D341Med (cell line): ENCODE measurements around the gene SLC25A48.
"Not testable (repeated sequence)": the region's sequence is repeated elsewhere in the genome, so short reads cannot be mapped to it uniquely, and the experiment has no call there.

Source experiments
- DNase-seq: peaks from one replicate; pipeline ENCODE4 v3.0.0; 2012; ENCODE audit warnings: low spot score

SLC25A48 gene

DNA sequence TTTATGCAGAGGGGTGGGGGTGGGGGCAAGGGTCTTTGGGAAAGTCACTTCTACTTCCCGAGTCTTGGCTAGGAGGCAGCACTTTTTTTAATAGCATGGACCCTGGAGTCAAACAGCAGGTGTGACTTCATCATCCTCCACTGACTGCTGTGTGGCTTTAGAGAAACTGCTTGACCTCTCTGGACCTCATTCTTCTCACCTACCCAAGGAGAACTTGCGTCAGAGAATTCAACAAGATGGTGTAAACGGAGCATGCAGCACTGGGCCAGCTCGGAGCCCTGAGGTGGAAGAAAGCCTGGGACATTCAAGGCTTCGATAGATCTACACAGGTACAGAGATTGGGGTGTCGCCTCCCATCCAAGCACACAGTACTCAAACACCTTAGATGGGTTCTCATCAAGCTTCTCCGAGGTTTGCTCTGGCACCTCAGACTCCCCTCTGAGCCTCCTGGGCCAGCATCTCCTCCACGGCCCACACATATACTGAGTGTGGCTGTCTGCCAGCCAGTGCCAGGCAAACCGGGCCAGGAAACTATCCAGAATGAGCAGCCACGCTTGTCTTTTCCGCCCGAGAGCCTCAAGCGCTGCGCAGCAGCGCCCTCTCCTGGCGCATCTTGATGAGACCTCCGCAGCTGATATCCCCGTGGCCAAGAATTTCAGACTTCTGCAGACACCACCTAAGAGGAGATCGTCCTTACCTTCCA lies 4.6 kb upstream of the SLC25A48 start:
- DNase-seq: peak; percentile 85

- no peak for DNase-seq
Observed at GRCh38 chr5:135830384-135830700, 4.1 kb upstream of the SLC25A48 start.

- peak; percentile 15 for DNase-seq
Observed at GRCh38 chr5:135830876-135831275, 3.6 kb upstream of the SLC25A48 start.

DNA sequence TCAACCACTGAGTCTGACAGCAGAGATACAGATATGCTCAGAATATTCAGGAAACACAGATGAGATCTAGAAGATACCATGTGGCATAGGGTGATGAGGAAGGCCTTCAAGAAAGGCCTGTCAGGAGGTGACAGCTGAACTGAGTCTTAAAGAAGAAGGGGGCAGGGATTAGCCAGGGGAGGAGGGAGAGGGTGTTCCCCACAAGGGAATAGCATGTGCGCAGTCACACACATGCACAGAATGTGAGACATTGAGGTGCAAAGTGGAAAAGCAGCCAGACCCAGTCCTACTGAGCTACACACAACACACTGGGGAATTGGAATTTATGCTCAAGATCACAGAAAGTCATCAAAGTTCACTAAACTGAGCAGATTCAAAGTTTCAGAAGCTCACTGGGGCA lies 3.0 kb upstream of the SLC25A48 start:
- DNase-seq: no peak

DNA sequence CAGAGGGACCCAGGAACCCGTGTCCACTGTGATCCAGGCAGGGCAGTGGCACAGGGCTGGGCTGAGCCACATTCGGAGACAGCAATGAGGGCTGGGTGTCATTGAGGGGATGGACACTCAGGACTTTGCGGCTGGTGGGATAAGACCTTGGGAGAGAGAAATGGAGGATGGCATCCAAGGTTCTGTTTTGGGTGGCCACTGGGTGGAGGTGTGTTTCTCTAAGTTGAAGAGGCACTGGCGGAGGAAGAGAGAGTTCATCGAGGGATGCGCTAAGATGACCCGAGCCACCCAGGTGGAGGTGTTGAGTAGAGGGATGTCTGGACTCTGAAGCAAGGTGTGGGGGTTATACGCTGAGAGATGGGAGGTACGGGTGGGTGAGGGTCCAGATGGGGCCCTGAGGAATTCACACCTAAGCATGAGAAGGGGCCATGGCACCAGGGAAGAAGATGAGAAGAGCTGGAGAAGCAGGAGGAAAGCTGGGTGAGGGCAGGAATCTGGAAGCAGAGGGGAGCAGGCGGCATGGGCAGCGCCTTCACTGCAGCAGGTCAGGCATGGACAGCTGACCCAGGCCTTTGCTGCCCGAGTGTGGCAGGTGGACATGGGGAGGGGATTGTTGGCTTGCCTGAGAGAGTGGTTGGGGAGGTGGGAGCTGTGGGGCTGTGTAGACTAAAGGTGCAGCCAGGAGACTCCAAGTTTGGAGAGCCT lies 2.5 kb upstream of the SLC25A48 start:
- peak; percentile 11 for DNase-seq

DNA sequence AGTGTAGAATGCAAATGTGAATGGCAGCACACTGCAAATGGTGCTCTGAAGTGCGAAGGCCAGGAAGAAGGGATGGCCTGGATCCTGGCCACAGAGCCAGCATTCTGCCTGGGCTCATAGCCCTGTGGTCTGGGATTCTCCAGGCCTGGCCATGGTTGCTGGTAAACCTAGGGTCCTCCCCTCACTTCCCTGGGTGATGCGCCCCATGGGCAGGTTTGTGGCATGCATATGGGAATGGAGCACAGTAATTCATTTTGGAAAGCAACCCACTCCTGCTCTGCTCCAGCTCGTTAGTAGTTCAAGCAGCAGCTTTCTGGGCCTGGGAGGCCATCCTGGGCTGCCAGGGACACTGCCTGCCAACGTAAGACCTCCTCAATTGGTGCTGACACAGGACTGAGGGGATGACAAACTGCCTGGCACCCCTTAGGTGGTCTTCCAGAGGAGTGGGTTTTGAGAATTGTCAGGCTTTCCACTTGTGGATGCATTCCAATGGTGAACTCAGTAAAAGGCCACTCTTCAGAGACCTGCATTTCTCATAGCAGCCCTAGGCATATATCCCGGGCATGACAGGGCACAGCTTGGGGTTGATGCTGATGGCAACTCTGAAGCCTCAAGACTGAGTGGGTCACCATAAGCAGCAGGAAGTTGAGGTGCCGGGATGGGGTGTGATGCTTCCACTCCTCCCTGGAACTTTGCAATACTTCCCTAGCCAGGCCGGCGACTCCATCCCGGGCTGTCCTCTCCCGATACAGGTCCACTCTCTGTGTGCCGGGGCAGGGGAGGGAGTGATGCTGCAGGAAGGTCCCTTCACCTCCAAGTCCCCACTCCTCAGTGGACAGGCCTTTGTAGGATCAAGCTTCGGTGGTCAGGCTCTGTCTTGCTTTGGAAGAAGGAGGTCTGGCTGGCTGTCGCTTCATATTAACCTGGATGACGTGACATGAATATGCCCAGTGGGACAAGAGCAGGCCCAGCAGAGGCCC lies 1.2 kb upstream of the SLC25A48 start:
- DNase-seq: peak; percentile 26

DNA sequence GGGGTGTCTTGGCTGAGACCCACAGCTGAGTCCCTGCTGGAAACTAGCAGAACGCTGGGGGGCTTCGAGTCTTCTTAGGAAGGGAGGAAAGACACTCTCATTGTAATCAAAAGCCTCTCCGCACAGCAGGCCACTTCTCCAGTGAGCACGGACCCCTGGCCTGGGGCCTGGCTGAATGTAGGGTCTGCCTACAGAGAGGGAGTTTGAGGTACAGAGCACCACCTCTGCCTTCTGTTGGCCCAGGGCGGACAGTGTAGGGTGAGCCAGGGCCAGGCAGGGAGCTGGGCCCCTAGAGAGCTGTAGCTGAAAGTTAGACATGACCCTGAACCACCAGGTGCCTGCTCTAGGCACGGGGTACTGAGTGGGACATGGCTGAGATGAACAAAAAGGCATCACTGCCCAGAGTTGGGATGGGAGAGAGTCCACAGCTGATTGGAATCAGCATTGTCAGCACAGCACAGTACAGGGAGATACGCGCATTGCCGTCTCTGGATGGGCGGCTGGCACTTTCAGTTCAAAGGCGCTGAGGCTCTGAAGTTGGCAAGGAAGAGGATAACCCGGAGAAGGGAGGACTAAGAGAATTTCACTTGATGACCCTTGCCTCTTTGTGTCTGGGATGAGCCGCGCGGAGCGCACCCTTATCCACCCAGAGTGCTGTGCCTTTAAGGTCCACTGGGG lies 363 bp upstream of the SLC25A48 start:
- no peak for DNase-seq

DNA sequence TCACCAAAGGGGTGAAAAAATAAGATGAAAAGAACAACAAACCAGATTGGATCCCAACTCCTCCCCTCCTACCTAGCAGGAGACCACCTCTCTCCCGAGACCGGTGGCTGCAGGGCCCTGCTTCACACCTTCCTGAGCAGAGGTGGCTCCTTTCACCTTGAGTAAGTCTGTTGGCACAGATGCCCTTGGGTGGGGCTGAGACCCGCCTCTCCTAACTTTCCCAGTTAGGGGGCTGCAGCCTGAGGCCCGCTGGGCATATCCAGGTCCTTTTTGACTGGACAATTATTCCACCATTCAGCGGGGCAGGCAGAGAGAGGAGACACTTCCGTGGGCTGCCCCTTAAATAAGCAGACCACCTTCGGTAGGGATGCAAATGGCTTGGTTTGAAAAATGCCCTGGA lies 1.3 kb downstream of the SLC25A48 start:
- peak; percentile 21 for DNase-seq

DNA sequence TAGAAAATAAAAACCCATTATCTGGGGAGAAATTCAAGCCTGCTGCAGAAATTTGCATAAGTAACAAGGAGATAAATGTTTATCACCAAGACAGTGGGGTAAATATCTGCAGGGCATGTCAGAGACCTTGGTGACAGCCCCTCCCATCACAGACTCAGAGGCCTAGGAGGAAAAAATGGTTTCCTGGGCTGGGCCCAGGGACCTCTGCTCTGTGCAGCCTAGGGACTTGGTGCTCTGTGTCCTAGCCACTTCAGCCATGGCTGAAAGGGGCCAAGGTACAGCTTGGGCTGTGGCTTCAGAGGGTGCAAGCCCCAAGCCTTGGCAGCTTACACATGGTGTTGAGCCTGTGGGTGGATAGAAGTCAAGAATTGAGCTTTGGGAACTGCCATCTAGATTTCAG lies 3.9 kb downstream of the SLC25A48 start:
- DNase-seq: not testable (repeated sequence)

GRCh38 chr5:135839566-135839965 lies 5.1 kb downstream of the SLC25A48 start:
- no peak for DNase-seq

- DNase-seq: no peak
Observed at GRCh38 chr5:135840959-135841358, 6.5 kb downstream of the SLC25A48 start.

- peak; percentile 1 for DNase-seq
Observed at GRCh38 chr5:135842737-135843136, 8.3 kb downstream of the SLC25A48 start.

GRCh38 chr5:135843571-135844337 lies 9.3 kb downstream of the SLC25A48 start:
- DNase-seq: no peak

- no peak for DNase-seq
Observed at GRCh38 chr5:135846311-135846710, 11.8 kb downstream of the SLC25A48 start.

DNA sequence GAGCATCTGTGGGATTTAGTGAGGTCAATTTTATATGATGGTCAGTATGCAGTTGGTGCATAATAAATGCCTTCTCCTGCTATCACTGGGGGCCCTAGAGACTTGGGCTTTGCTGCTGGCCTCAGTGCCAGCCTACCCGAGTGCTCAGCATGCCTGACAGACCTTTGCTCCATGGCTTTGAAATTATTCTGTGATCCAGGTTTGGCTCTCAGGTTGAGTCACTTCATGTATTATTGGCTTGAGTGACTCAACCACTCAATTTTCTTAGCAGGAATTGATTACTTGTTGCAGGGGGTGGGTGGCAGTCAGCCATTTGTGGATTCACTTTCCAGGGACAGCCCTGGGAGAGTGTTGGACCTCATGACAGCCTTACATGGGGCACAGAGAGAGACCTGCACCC lies 13.5 kb downstream of the SLC25A48 start:
- no peak for DNase-seq

- DNase-seq: no peak
Observed at GRCh38 chr5:135850231-135850630, 15.8 kb downstream of the SLC25A48 start.

DNA sequence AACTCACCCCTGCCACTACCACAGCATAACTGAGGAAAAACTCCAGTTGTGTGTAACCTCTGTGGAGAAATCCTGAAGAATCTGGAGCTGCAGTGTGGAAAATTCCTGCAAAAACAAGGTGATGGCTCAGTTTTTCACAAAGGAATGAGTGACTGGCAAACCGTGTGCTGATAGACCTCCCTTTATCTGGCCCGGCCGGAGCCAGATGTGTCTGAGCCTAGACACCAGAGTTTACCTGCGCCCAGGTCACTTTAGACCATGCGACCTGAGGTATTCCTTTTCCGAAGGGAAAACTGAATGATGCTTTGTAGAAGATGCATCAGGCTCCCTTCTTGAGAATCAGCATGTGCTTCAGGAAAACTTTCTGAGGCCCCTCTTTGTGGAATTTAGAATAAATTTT lies 16.2 kb downstream of the SLC25A48 start:
- DNase-seq: no peak

- DNase-seq: no peak
Observed at GRCh38 chr5:135851186-135851914, 16.9 kb downstream of the SLC25A48 start.

- no peak for DNase-seq
Observed at GRCh38 chr5:135851915-135852845, 17.7 kb downstream of the SLC25A48 start.
